NCI-H2029 treated with DMSO at 0.1 percent for 48 hours (cell line): ENCODE measurements around the gene MEIS1.

Source experiments
- DNase-seq: peaks from one replicate; lab custom pipeline; 2025; lab: John Stamatoyannopoulos, UW

MEIS1 gene

DNA sequence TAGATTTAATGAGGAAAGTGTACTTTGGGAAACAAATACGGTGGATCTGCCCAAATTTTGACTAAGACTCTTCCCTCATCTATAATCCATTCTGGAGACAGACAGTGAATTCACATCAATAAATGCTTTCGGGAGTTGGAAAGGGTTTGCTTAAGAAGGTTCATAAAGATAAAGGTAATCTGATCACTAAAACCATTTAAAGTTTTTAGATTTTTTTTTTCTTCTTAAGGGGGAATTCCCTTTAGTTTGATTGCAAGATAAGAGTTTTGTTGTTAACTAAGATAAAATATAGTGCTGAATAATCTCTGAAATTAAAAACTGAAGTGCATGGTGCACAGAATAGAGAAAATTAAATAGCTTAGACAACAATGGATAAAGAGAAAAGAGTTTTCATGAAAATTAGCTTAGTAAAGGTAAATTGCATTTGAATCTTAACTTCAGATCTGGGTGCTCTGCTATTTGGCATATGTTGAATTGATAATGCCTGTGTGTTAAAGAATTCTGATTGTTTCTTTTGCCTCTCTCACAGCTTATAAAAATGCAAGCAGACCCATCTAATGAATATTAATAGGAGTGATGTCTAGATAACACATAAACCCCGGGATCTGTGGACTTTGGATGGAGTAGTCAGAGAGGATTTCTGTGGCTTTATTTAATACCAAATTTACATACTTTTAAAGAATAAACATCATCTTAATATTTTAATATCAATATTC lies 100.8 kb downstream of the MEIS1 start:
- no peak for DNase-seq

DNA sequence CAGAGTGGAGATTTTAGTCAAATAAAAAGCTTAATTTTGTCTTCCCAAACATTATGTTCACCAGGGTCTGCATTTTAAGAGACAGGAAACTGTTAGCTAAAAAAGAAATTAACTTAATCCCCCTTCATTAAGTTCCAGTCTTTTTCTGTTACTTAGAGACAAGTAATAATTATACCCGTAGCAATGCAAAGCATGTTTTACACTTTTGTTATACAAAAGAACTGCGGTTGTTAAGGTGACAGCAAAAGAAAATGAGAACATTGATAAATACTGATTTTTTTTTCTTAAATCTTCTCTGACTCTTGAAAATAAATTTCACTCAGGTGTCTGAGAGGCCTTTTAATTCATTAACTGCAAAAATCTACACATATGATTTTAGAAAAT lies 101.4 kb downstream of the MEIS1 start:
- DNase-seq = no peak

DNA sequence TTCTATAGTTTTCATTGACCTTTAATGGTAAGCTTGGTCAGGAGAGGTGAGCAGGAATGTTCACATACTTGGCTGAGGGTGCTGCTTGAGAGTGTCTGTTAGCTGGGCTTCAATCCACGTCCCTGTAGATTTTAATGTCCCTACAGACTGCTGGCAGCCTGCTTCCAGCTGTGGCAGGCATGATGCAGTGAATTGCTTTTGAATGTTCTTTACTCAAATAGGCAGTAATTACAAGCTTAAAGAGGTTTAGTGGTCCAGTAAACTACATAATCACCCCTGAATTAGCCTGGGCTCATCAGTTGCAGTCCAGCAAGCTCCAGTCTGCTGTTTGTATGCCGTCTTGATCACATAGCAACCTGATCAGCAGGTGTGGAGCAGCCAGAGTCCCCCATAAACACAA lies 102.1 kb downstream of the MEIS1 start:
- DNase-seq = no peak

DNA sequence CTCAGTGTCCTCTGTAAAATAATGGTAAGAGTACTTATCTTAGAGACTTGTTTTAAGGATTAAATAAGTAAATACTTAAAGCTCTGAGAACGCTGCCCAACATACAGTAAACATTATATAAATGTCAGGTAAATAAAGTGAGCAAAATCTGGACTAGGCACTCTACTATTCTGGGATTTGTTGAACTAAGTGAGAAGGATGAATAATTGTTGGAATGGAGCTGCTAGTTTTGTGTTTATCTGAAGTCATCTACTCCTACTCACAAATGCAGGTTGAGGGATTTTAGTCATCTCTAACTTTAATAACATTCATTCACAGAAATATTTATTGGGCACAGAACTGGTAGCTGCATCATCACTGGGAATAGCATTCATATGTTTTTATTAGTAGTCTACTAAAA lies 103.4 kb downstream of the MEIS1 start:
- DNase-seq = no peak

DNA sequence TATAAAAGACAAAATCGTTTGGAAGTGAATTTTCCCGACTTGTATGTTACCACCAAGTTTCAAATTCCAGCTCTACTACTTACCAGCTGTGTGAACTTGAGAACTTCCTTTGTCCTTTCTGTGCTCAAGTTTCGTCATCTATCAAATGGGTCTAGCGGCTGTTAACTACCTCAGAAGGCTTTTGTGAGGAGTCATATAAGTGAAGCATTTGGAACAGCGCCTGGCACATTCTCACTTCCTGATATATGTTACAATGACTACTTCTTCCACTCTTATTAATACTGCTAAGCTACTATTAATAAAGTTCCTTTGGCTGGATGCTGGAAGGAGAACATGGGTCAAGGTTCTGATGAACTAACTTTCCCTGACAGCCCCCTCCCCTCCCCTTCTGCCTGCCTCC lies 104.5 kb downstream of the MEIS1 start:
- DNase-seq = no peak

DNA sequence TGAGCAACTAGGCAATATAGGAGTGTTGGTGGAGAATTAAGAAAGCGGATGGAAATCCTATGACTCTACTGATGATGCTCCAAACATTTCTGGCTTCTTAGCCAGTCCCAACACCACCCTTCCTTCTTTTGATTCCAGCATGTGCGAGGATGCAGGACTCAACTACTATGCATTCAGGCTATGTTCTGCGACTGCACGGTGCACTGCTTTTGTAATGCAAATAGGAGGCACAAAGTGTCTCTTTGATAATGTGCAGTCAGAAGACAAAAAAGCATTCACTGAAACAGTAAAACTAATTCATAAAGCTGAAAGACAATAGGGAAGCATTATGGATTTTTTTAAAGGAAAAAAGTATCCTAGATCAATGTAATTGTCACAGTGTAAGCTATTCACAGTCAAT lies 106.7 kb downstream of the MEIS1 start:
- no peak for DNase-seq

DNA sequence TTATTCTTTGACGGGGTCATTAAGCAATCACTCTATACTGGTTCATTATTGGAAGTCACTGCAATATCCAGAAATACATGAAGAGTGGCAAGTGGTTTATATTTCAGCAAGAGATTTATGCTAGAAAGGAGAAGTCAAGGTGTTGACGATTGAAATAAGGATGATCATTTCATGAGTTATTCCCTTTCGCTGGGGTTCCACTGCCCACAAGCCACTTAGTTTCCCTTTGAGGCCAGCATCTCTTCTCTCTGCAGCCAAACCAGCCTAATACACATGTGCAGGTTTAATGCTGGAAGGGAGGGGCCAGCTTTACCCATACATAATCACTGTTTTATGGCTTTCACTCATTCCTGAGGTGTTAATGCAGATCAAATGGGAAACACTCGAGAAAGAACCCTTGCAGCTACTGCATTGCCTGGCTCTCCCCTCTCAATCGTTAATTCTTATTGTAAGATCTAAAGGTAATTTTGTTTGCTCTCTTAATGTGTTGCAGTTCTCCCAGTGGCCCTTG lies 108.4 kb downstream of the MEIS1 start:
- no peak for DNase-seq

DNA sequence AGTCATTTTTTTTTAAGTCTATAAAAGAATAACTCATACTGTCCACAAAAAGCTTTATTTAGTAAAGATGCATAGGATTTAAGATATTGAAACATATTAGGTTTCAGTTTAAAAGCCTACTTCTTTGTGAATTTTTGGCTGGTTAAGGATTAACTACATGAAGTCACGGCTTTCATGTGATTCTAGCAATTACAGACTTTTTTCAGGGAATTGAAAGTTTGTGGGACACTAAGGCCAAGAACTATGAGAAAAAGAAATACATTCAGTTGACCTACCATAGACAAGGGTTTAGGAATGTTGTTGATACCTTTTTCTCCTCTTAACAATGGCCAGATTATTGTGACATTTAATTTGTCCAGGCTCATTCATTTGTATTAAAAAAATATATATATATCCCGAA lies 109.3 kb downstream of the MEIS1 start:
- DNase-seq = no peak

DNA sequence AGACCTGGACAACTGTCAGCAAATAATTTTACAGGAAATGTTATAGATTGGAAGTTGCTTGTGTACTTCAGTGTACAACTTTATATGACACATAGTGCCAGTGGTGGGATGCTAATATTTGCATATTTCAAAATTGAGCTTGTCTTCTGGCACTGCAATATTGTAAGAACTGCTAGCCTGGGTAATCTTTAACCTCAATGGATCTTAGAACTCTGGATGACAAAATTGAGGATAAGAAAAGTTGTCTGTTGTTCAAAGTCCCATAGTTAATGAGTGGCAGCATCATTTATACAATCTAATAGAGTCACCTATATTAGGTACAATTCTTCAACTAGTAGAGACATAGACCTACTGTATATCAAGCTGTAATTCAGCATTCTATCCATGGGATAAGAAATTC lies 110.3 kb downstream of the MEIS1 start:
- DNase-seq = no peak

DNA sequence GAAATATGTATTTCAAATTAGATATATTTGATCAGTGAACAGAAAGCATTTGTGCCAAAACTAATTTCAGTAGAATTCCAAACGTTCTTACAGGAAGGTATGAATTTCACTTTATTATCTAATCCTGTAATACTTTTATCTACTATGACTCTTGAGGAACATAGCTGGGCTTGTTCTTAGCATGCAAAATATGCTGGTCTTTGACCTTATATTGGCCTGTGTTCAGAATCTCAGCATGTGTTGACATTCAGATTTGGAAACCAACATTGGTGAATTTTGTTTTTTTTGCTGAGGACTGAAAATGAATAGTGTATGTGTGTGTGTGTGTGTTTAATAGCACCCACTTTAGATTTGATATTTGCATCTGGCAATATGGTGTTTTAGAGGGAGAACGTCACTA lies 112.2 kb downstream of the MEIS1 start:
- no peak for DNase-seq

DNA sequence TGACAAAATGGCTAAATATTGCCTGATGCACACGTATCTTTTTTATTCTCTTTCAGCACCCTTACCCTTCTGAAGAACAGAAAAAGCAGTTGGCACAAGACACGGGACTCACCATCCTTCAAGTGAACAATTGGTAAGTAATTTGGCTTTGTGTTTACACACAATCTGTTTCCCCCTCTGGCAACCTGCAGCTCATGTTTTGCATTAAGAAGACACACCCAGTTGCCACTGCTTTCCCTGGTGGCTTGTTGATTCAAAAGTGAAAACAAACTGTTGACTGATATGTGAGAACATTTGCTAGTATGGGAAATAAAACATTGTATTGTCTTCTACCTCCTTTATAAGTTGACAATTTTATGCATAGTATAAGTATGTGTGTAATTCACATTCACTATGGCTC lies 113.0 kb downstream of the MEIS1 start:
- no peak for DNase-seq

DNA sequence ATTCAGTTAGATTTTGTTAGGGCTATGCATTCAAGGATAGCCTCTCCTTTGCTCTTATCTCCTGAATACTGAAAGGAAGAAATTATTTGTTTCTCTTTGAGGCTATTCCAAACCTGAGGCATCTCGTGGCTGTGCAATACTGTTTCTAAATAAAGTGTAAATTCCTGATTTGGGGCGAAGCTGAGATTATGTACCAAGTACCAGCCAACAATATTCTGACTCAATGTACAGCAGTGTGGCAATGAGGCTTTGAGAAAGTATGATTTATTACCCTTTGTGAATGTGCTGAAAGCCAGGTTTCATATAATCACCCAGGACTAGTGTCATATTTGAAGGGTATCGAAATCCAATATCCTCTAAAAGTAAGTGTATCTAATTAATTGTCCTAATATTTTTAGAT lies 113.5 kb downstream of the MEIS1 start:
- no peak for DNase-seq

DNA sequence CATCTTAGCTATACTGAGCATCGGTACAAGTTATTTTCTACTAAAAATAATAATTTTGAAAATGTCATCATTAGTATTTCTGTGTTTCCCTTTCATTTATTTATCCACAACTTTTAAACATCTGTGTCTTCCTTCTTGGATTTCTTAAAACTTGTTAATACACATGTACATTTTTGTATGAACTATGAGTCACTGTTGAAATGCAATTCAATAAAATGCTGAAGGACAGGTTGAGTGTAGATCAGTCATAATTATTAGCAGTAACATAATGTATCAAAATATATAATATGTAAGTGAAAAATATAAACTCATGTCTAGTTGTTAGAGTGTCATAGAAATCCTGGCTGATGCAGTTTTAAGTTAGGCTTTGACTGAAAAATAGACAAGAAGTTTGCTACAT lies 115.9 kb downstream of the MEIS1 start:
- DNase-seq = no peak

DNA sequence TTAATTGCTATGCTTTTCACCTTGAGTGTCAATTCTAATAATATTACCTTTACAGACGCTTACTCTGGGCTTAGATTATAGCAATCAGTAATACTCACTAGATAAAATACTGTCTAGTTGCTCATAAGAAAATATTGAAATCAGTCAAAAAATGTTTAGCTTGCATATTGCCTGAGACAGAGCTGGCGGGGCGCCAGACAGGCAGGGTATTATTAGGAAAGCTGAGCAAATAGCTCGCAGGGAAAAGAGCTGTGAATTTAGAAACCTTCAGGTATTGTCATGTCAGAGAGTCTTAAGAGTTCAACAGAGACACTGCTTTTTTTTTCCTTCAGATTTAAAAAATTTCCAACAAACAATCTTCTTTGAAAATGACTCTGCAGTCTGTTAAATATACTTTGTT lies 118.4 kb downstream of the MEIS1 start:
- no peak for DNase-seq

DNA sequence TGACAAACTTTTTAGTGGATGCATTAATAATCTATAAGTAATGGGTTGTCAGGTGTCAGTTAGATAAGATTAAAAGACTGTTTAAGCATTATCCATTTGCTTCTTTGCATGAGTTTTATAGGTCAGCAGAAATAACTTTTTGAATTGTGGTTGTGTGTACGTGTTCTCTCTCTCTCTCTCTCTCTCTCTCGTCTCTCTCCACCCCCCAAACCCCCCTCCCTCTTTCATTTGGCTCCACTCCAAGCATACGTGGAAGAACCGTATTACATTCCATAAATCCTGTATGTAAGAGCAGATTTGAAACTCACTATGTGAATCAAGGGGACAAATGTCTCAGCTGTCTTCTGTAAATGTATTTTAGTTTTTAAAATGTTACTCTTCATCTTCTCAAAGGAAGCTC lies 120.2 kb downstream of the MEIS1 start:
- no peak for DNase-seq

DNA sequence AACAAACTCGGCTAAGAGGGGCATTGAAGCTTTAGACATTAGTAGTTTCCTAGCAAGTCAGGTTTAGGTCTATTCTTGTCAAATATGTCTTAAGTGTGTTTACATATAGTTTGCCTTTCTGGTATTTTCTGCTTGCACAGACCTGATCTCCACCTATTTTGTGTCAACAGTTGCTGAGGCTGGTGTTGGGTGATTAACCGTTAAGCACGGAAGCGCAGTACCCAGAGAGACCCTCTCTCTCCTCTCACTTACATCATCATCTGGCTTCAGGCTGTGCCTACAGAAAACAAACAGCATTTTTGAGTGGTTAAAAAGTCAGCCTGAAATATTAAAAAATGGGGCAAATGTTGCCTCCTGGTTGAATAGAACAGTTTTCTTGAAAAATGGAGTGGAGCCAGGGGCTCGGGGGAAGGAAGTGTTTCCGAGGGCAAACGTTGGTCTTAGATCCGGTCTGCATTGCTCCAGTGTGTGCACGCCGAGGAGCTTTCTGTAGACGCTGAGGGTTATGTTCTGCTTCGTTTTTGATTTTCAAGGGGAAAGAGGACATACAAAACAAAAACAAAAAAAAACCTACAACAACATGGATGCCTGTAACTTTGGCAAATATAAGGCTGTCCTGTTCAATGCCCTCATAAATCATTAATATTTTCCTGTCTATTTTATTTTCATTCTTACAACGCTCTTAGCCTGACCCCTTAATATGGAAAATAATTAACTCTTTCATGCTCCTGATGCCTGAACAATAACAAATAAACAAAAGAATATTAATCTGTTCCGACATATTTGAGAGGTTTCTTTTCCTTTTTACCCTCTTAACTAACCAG lies 120.8 kb downstream of the MEIS1 start:
- peak; percentile 33 for DNase-seq

DNA sequence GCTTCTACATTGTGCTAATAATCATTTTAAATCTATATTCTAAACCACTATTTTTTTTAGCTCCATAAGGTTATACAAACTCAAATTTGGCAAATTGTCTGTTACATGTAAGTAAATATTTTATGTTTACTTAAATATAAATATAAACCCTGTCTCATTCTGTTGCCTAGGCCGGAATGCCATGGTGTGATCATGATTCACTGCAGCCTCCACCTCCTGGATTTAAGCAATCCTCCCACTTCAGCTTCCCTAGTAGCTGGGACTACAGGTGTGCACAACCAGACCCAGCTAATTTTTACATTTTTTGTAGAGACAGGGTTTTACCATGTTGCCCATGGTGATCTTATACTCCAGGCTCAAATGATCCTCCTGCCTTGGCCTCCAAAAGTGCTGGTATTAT lies 124.7 kb downstream of the MEIS1 start:
- no peak for DNase-seq

DNA sequence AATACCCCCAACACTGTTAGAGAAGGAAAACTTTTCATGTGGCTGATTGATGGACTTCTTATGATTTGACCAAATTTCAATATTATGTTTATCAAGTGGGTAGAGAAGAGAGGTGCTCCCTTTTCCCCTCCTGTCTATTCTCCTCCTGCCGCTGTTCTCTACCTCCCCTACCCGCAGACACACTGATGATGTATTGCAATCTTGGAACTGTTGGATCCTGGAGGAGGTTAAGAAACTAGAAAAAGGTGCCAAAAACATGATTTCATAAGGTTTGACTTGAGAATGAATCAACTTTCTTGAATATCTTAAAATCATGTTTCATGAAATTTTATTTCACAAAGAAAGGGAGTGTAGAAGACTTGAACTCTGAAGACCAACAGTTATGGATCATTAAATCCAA lies 125.8 kb downstream of the MEIS1 start:
- DNase-seq = no peak

DNA sequence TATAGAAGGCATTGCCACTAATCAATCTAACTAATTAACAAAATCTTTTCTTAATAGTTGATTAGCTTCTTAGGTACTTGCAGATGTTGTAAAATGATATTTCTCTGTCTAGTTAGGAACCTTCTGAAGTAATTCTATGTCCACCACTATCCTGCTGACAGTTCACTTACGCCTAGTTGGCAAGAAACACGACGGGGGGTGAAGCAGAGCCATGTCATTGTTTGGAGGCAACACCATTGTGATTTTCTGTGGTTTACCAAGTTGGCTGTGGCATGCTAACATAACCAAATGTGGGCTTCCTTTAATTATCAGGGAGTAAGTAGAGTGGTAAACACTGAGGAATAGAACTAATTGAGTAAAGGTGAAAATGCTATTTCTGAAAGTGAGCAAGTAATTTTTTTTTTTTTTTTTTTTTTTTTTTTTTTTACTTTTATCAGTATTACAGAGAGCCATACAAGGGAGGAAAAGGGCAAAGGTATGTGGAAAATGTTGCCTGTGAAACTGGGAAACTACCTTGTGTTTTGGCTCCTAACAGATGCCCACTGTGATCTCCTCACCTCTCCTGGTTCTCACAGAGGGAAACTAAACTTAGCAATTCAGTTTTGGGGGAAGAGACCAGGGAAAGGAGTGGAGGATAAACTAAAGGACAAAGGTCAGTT lies 126.8 kb downstream of the MEIS1 start:
- DNase-seq = no peak

DNA sequence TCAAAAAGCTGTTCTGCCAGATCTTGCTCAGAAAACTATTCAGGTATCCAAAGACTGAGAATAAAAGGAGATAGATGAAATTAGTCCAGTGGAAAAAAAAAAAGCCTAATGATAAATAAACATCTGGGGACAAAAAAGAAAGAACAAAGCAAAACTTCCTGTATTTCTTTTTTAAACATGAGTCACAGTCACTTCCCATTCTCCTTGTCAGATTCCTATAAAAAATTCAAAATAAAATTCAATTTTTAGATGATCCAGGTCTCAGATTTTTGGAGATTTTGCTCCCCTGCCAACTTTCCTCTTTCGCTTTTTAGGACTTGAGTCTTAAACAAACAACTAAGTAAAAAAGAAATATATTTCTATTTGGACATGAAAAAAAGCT lies 127.4 kb downstream of the MEIS1 start:
- DNase-seq = no peak

DNA sequence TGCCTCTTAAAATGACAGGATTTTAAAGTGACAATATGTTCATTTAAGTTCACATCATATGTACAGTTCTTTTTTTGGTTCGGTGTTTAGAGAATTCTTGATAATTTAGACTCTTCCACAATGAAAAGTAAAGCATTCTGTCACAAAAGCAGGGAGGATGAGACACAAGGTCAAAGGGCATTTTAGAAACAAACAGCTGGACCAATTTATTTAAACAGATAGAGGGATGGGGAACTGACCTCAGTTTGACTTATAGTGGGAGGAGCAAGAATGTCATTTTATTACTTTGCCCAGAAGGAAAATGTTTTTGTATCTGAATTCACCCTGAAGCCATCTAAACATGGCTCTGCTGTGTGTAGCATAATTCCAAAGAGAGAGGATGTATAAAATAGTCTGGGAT lies 128.5 kb downstream of the MEIS1 start:
- DNase-seq = no peak

DNA sequence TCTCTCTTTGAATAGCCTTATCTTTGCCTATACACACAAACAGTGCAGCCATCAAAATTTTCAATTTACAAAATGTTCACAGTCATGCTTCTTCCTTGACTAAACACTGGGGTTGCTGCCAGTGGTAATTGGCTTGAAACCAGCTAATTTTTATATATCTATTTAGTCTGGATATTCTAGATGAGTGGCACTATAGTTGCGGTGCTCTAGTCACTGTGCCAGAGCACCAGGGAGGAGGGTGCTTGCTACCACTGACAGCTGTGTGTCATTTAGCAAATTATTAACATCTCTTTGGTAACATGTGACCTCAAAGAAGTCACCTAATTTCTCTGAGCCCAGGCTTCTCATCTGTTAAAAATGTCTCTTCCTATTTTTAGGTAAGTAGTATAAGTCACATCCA lies 130.4 kb downstream of the MEIS1 start:
- peak; percentile 12 for DNase-seq

DNA sequence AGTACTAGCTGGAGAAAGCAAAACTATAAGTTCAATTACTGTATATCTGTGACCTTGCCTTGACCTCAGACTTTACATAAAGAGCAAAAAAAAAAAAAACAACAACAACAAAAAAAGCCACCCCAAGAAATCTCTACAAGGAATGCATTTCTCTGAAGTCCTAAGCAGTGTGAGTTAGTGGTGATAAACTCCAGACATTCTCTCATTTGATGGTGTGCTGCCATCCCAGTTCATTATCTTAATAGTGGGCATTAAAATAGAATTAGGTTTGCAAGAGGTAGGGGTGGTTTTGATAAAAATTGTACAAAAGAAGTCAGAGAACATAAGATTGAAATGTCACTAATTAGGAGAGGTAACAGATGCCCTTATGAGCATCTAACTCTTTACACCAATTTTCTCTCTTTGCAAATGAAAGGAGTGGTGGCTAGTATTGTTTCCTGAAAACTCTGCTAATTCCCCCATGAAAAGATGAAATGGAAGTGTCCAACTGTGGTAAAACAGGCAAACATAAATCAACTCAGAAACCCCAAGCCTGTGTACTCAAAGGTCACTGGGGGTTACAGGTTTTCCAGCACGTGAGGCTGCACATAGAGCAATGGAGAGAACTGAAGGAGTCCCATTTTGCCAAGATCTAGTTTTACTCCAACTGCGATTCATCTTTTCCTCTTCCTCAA lies 131.9 kb downstream of the MEIS1 start:
- no peak for DNase-seq
